Ramos (cell line): ENCODE results near the gene TAT.

Source experiments
- in situ Hi-C: fragments of 300-500 bp; cut with MboI; formaldehyde crosslinking; loops from one replicate; pipeline ENCODE4 v1.14.3; 2022; ENCODE audit warnings: low sequenced_read_pairs; ENCODE audit not compliant: unreplicated experiment

TAT gene

GRCh38 chr16:71552698-71553503, 24.0 kb downstream of the TAT start:
- in situ Hi-C loops = no loop called here

GRCh38 chr16:71547168-71547567, 29.7 kb downstream of the TAT start:
- in situ Hi-C loops = no loop called here

DNA sequence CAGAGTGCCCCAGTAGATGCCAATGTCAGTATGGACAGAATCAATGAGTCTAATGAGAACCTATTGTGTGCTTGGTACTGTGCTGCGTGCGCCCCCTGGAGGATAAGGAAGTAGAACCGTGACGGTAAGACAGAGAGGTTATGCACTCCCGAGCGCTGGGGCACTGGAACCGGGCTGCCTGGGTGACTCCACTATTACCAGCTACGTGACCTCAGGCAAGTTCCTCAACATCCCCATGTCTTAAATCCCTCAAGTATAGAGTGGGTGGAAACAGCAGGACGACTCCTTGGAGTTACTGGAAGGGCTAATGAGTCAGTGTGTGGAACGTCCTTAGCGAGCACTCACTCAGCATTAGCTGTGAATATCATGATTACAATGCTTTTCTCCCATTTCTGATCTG, 34.5 kb downstream of the TAT start:
- in situ Hi-C loops = no loop called here

GRCh38 chr16:71537643-71538042, 39.2 kb downstream of the TAT start:
- in situ Hi-C loops = no loop called here

GRCh38 chr16:71536752-71537499, 40.0 kb downstream of the TAT start:
- in situ Hi-C loops = no loop called here

GRCh38 chr16:71532366-71532765, 44.5 kb downstream of the TAT start:
- in situ Hi-C loops = no loop called here

DNA sequence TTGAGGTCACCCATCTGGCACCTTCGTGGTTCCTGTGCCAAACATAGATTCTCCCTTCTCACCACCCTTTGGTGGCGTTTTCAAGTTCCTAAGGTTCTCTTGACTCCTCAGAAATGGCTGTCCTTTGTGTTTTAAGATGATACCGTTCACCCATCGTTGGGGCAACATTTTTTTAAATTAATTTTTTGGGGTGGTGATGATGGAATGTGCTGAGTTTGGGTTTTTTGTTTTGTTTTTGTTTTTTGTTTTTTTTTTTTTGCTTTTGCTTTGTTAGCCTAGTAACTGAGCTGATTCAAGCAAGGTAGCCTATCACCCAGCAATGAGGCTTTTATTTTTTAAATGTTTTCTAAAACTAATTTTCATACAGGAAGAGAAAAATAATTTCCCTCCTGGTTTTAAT, 48.0 kb downstream of the TAT start:
- in situ Hi-C loops = no loop called here

DNA sequence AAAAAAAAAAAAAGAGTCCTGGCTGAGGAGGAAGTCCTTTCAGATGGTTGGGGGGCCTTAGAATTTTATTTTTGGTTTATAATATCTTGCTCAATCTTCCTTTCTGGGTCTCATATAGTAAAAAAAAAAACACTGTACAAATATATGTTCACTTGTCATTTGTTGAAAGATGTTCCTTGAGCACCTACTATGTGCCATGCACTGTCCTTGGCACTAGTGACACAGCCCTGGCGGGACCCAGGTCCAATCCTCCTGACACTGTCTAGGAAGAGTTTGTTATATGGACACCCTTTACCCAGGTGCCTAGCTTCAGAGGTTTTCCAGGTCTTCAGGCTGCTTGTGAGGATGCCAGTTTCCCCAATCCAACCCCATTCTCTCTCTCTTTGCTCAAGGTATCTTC, 48.6 kb downstream of the TAT start:
- in situ Hi-C loops = no loop called here

DNA sequence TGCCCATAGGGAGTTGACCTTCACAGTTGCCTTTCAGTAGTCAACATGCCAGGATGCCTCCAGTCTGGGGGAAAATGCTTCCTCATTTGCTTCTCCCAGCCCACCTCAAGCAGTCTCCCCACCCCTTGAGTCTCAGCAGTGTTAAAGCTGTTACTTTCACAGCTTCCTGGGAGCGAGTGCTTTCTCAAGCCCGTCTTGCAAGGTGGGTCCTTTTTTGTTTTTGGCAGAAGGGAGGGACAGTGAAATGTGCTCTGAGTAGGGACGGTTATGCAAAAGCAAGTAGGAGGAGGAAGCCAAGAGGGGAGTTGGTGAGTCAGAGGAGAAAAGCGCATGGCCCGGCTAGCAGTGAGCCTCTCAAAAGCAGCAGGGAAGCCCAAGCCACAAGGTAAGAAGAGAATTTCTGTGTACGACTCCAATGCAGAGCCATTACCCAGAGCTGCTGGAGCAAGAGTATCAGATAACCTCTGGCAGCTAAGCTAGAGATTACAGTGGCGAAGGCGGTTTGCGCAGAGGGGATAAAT, 50.7 kb downstream of the TAT start, which contains the start of gene CHST4:
CHST4 (plus strand) TSS at position 316 of the 521 bp plus-strand sequence. CDS start 10,252 bp downstream, outside the sequence.
- in situ Hi-C loops = no loop called here

DNA sequence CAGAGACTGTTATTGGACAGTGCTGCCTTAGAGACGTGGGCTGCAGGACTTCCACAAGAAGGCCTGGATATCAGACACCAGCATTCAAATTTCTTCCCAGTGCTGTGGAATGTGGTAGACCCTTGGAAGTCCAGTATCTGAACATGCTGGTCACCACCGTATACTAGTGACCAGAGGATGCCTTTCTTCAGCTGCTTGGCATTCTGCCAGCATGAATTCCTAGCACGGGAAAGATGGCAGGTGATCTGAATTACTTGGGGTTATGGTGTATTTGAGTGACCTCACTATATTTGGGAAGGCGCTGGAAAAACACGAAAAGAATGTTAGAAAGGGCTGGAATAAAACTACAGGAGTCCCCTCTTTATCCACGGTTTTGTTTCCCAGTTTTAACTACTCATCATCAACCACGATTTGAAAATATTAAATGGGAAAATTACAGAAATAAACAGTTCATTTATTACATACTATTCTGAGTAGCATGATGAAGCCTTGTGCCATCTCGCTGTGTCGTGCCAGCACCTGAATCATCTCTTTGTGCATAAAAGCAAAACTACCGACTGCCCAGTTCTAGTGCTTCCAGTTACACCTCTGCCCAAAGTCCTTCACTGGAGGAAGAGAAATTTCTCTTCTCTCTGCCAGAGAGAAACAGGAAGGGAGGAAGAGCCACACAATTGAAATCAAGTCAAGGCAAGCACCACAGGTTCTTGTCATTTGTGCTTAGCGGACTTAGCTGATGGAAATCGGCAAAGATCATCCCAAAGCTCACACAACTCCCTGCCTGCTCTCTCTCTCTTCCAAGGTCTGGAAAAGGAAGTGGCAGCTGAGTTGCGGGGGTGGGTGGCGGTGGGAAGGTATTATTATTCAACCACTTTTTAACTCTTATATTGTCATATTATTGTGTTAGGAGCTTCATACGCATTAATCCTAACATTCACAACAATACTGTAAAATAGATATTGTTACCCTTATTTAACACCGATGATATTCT, 52.0 kb downstream of the TAT start:
- in situ Hi-C loops = no loop called here

DNA sequence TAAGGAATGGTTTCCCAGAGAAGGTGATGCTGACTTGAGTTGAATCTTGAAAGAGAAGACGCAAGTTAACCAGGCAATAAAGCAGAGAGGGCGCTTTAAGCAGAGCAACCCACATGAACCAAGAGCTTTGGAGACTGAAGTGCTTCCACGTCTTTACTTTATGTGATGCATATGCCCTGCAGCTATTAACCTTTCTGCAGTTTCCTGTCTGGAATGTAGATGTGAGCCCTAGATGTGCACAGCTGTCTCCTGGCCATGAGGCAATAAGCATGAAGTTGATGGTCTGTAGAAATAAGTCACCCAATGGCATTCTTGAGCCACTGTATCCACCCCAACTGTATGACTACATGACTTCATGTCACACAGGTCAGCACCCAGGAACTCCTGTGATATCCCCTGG, 56.3 kb downstream of the TAT start:
- in situ Hi-C loops = no loop called here
